KMS-11 (cell line): Measurements from ENCODE around the gene FBXO31.

Experiments
- H2AFZ ChIP-seq: fragments of 200-600 bp; sonication (generic); 2 replicates; pipeline ENCODE4 v1.6.1; 2016; ENCODE audit warnings: antibody characterized with exemption, mixed run types, low read depth
- H3K27ac ChIP-seq: fragments of 200-600 bp; sonication (generic); 2 replicates; pipeline ENCODE4 v1.6.1; 2016; ENCODE audit warnings: mild to moderate bottlenecking, mixed run types
- H3K27me3 ChIP-seq: fragments of 200-600 bp; sonication (generic); 2 replicates; pipeline ENCODE4 v1.6.1; 2017; ENCODE audit warnings: mild to moderate bottlenecking, low read depth, mixed run types, moderate library complexity; ENCODE audit not compliant: insufficient read depth
- H3K36me3 ChIP-seq: fragments of 200-600 bp; sonication (generic); 2 replicates; pipeline ENCODE4 v1.6.1; 2017; ENCODE audit warnings: mild to moderate bottlenecking, mixed run types; ENCODE audit not compliant: insufficient read depth
- H3K4me1 ChIP-seq: fragments of 200-600 bp; sonication (generic); 2 replicates; pipeline ENCODE4 v1.6.1; 2016; ENCODE audit warnings: mild to moderate bottlenecking, low read depth, mixed run types; ENCODE audit not compliant: poor library complexity, severe bottlenecking
- H3K4me2 ChIP-seq: fragments of 200-600 bp; sonication (generic); 2 replicates; pipeline ENCODE4 v1.7.0; 2016; ENCODE audit warnings: mild to moderate bottlenecking, mixed run types
- H3K4me3 ChIP-seq: fragments of 200-600 bp; sonication (generic); IDR thresholded peaks from 2 replicates; pipeline ENCODE4 v1.6.1; 2017; ENCODE audit warnings: low read depth, low read length, mixed read lengths; ENCODE audit not compliant: insufficient read depth
- H3K79me2 ChIP-seq: fragments of 200-600 bp; sonication (generic); 2 replicates; pipeline ENCODE4 v1.6.1; 2016; ENCODE audit warnings: low read depth, mixed run types; ENCODE audit not compliant: insufficient read depth
- H3K9ac ChIP-seq: fragments of 200-600 bp; sonication (generic); 2 replicates; pipeline ENCODE4 v1.6.1; 2016; ENCODE audit warnings: mild to moderate bottlenecking, mixed run types
- H4K20me1 ChIP-seq: fragments of 200-600 bp; sonication (generic); 2 replicates; pipeline ENCODE4 v1.6.1; 2016; ENCODE audit warnings: mild to moderate bottlenecking, mixed run types; ENCODE audit not compliant: insufficient read depth
- TF ChIP-seq, protein P1 (sequence below): fragments of 200-600 bp; sonication (generic); conservative IDR thresholded peaks from 2 replicates; pipeline ENCODE4 v1.6.1; 2017; ENCODE audit warnings: low read depth, mild to moderate bottlenecking, antibody characterized with exemption, low read length, moderate library complexity, mixed read lengths

The FBXO31 gene

DNA sequence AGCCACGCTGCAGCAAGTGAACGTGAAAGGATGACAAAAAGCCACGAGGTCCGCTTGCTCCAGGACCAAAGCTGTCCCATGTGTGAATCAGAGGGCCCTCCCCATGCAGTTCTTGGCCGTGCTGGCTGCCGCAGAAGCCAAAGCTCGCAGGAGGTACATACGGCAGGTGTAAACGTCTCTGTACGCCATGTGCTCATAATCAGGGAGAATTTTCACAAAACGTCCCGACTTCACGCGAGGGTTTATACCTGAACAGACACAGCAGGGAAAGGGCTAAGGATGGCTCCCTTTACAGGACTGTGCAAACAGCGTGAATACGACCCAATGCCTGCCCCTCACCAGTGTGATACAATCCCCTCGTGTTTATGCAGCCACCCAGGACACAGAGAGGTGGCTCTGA lies 25.3 kb downstream of the FBXO31 start:
- TF ChIP-seq, protein P1, sequence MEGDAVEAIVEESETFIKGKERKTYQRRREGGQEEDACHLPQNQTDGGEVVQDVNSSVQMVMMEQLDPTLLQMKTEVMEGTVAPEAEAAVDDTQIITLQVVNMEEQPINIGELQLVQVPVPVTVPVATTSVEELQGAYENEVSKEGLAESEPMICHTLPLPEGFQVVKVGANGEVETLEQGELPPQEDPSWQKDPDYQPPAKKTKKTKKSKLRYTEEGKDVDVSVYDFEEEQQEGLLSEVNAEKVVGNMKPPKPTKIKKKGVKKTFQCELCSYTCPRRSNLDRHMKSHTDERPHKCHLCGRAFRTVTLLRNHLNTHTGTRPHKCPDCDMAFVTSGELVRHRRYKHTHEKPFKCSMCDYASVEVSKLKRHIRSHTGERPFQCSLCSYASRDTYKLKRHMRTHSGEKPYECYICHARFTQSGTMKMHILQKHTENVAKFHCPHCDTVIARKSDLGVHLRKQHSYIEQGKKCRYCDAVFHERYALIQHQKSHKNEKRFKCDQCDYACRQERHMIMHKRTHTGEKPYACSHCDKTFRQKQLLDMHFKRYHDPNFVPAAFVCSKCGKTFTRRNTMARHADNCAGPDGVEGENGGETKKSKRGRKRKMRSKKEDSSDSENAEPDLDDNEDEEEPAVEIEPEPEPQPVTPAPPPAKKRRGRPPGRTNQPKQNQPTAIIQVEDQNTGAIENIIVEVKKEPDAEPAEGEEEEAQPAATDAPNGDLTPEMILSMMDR: no peak
- Histone ChIP-seq H2AFZ (no peak overlapping the region), H3K4me1 (no peaks in the 10 kb centered on the region), H3K27me3 (no peaks in the 10 kb centered on the region), H4K20me1 (no peaks in the 10 kb centered on the region), H3K36me3 (no peaks in the 10 kb centered on the region; the same call in 1 of the 2 replicates), H3K9ac (no peak overlapping the region), H3K27ac (no peak overlapping the region), H3K4me3 (no peak overlapping the region), H3K4me2 (no peak overlapping the region), H3K79me2 (no peaks in the 10 kb centered on the region; the same call in 1 of the 2 replicates)

DNA sequence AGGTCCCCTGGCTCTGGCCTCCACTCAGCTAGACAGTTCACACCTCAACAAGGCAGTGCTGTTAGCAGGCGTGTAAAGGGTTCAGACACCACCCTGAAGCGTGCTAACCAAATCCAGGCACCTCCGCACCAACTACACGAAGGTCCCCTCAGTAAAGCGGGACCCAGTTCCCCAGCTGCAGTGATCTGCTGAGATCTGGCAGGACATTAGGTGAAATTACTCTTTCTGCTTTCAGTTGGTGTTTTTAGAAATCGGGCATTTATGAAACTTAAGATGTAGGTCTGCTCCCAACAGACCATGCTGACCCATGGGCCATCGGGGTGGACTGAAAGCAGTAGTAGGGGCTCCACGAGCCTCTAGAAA lies 27.1 kb downstream of the FBXO31 start:
- Histone ChIP-seq H3K4me2 (no peak overlapping the region), H3K79me2 (no peaks in the 10 kb centered on the region)
- TF ChIP-seq, protein P1: no peak

GRCh38 chr16:87353613-87354012 lies 30.0 kb downstream of the FBXO31 start:
- no peak overlapping the region for H3K4me2 ChIP-seq
- H3K9ac ChIP-seq: no peak overlapping the region
- no peaks in the 10 kb centered on the region; the same call in 1 of the 2 replicates for H3K79me2 ChIP-seq
- TF ChIP-seq, protein P1: no peak
- H4K20me1 ChIP-seq: no peaks in the 10 kb centered on the region
- H3K27ac ChIP-seq: no peak overlapping the region
- no peaks in the 10 kb centered on the region for H3K4me1 ChIP-seq
- H3K4me3 ChIP-seq: no peak overlapping the region
- no peaks in the 10 kb centered on the region for H3K36me3 ChIP-seq
- no peak overlapping the region for H2AFZ ChIP-seq
- no peaks in the 10 kb centered on the region for H3K27me3 ChIP-seq

More for the DNA sequence above, 27.1 kb downstream of the FBXO31 start:
- Histone ChIP-seq H3K9ac (no peak overlapping the region), H3K27ac (no peak overlapping the region), H3K4me3 (no peak overlapping the region), H2AFZ (no peak overlapping the region), H3K36me3 (no peaks in the 10 kb centered on the region), H3K27me3 (no peaks in the 10 kb centered on the region), H4K20me1 (no peaks in the 10 kb centered on the region), H3K4me1 (no peaks in the 10 kb centered on the region)

DNA sequence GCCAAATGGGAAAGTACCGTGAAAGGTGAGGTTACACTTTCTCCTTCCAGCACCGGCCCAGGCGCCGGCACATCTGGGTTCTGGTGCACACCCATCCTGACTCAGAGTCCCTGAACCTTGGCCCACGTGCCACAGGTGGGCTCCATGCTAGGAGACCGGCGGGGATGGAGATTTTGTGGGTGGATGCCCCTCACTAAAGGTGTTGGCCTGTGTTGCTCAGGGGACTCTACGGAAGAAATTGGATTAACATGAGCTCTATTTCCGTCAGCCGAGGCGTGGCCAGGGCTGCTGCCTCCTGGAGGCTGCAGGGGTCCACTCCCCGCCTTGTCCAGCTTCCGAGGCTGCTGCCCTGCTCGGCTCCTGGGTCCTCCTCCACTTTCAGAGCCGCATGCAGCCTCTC lies 30.8 kb downstream of the FBXO31 start:
- Histone ChIP-seq H3K9ac (no peak overlapping the region), H3K4me2 (no peak overlapping the region), H3K27me3 (no peaks in the 10 kb centered on the region), H3K4me3 (no peak overlapping the region), H3K79me2 (no peaks in the 10 kb centered on the region; the same call in 1 of the 2 replicates), H3K4me1 (no peaks in the 10 kb centered on the region), H3K36me3 (no peaks in the 10 kb centered on the region), H4K20me1 (no peaks in the 10 kb centered on the region), H3K27ac (no peak overlapping the region), H2AFZ (no peak overlapping the region)
- TF ChIP-seq, protein P1: no peak
